Retinal pigment epithelial cell (primary cell): ENCODE measurements around the gene DIAPH3.
A peak's percentile ranks its signal among the peaks of the same experiment; 100 is the strongest.

Source experiments
- DNase-seq: peaks from one replicate; pipeline ENCODE4 v3.0.0-alpha.2; 2010; ENCODE audit warnings: low read depth
- H3K4me3 ChIP-seq: 2 replicates; pipeline ENCODE4 v1.5.1; 2011; ENCODE audit warnings: mild to moderate bottlenecking, low read length, control low read depth, moderate library complexity
- CTCF ChIP-seq: conservative IDR thresholded peaks from 2 replicates; pipeline ENCODE4 v1.5.1; 2011; ENCODE audit warnings: low read depth, low read length, control low read depth, inconsistent platforms

DIAPH3 gene

GRCh38 chr13:59754411-59754810, 409.3 kb downstream of the DIAPH3 start:
- TF ChIP-seq CTCF = no peak

GRCh38 chr13:59750860-59751259, 412.9 kb downstream of the DIAPH3 start:
- peak overlapping the region; percentile 40 for H3K4me3 ChIP-seq
- DNase-seq = peak; percentile 75
- no peak for TF ChIP-seq CTCF

More at GRCh38 chr13:59754411-59754810, 409.3 kb downstream of the DIAPH3 start:
- H3K4me3 ChIP-seq = no peak overlapping the region
- DNase-seq = no peak

- no peak for TF ChIP-seq CTCF
Observed at GRCh38 chr13:59748046-59748445, 415.7 kb downstream of the DIAPH3 start.

GRCh38 chr13:59747529-59747928, 416.2 kb downstream of the DIAPH3 start:
- no peak for DNase-seq
- TF ChIP-seq CTCF = no peak

More at GRCh38 chr13:59748046-59748445, 415.7 kb downstream of the DIAPH3 start:
- no peak for DNase-seq
- no peak overlapping the region for H3K4me3 ChIP-seq

GRCh38 chr13:59746291-59746962, 417.3 kb downstream of the DIAPH3 start:
- no peak overlapping the region for H3K4me3 ChIP-seq
- no peak for DNase-seq
- no peak for TF ChIP-seq CTCF

More at GRCh38 chr13:59747529-59747928, 416.2 kb downstream of the DIAPH3 start:
- H3K4me3 ChIP-seq = no peak overlapping the region

GRCh38 chr13:59745392-59745788, 418.3 kb downstream of the DIAPH3 start:
- no peak for DNase-seq
- no peak overlapping the region for H3K4me3 ChIP-seq
- no peak for TF ChIP-seq CTCF

- H3K4me3 ChIP-seq = no peak overlapping the region
- DNase-seq = no peak
- no peak for TF ChIP-seq CTCF
Observed at GRCh38 chr13:59744747-59745391, 418.9 kb downstream of the DIAPH3 start.
